HG03460 (cell line): Measurements from ENCODE around the gene IL12B.
"Not testable (repeated sequence)": the region's sequence is repeated elsewhere in the genome, so short reads cannot be mapped to it uniquely, and the experiment has no call there.

Experiments used
- ATAC-seq: cut with Tn5 transposase; IDR thresholded peaks from one replicate; pipeline ENCODE4 v1.9.1; 2021; ENCODE audit not compliant: unreplicated experiment

Gene IL12B

DNA sequence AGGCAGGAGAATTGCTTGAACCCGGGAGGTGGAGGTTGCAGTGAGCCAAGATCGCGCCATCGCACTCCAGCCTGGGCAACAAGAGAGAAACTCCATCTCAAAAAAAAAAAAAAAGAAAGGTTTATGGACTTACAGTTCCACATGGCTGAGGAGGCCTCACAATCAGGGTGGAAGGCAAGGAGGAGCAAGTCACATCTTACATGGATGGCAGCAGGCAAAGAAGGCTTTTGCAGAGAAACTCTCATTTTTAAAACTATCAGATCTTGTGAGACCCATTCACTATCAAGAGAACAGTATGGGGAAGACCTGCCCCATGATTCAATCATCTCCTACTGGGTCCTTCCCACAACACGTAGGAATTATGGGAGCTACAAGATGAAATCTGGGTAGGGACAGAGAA lies 33.0 kb downstream of the IL12B start:
- not testable (repeated sequence) for ATAC-seq

DNA sequence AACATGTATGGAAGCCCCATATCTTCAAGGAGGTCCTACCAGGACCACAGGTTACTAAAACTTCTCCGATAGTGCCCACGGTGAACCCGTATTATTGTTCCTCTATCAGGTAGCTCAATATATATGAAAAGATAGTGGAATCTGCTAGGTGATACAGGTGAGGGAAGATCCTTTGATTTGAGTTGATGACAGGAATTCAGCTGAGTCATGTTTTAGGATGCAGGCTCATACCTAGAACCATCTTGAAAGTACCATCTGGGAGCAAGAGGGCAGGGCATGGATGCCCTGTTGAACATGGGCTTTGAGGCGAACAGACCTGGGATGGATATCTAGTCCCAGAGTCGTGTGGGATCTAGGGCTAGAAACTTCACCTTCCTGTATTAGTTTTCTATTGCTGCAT lies 35.4 kb downstream of the IL12B start:
- no peak for ATAC-seq

DNA sequence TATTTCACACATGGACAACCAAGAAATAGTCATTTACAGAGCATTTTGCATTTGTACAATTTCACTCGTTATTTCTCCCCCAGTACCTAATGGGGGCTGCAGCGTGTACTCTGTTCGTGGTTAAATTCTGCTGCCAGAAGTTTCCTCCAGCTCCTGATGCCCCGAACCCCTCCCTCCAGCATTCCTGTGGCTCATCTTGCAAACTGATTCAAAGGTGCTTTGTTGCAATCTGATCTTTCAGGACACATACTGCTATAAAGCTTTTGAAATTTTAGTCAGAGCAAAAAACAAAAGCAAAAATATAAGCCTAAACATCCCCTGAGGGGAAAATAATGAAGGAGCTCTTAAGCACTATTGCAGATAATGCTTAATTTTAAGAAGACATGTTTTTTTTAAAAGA lies 39.5 kb downstream of the IL12B start:
- no peak for ATAC-seq

DNA sequence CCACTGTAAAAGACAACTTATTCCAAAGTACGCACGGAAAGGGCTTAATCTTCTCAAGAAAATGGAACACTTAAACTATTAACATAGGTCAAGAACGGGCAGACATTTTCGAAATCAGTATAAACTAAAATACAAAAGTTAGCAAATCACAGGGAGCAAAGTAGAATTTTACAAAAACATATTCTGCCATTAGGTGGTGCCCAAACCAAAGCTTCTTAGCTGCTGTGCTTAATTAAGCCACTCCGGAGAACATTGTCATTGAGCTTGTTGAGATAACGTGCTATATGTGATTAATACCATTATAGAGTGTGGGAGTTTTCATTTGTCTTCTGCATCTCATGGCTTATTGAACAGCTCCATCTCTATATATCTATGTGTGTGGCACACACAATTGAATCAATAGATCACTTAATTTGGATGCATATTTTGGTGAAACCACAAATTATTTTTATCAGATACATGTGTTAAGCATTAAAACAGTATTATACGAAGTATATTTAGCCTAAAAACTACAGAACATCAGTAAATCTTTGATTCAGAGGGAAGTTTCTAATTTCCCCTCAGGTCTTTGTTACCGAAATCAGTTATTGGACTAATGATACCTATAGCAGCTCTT lies 43.8 kb downstream of the IL12B start:
- no peak for ATAC-seq

DNA sequence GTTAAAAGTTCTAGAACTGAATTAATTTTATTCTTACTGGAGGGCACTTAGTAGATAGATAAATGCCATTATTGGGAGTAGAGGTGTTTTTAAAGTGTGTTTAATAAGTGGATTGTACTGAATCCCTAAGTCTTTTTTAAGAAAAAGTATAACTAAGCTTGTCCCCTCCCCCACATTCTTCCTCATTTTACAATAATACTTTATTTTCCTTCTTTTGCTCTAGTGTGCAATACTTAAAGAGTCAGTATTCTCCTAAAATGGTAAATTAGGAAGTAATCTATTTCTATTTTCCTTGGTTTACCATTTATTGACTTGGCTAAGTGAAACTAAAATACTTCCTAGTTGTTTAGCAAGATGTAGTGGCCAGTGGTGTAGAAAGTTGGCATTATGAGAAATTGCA lies 55.6 kb downstream of the IL12B start:
- no peak for ATAC-seq

DNA sequence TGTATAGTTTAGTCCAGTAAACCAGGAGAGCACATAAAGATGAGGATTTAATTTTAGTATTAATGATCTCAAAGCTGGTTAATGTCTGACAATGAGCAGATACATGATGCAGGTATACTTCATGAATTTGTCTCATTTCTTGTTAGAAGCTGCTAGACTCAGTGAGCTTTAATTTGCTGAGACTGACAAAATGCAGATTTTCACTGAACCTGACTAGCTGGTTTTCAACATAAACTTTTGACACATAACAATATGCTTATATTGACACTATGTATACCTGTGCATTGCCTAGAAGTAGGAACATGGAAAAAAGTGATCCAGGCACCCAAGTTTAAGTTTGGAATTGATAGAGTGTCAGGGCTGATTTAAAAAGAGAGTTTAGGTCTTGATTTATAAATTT lies 56.4 kb downstream of the IL12B start:
- no peak for ATAC-seq

DNA sequence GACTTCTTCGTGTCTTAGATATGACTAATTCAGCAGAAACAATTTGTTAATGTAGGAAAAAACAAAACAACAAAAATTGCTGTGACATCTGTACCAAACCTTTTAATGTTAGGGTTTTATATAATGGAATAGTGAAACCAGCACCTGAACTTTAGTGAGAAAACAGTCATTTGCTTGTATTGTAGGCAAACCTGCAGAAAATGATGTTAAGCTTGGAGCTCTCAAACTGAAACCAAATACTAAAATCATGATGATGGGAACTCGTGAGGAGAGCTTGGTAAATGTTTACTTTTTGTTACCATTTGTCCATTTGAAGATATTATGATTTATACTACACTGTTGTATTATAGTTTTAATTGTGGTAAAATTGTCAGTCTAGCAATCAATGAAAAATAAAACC lies 60.6 kb downstream of the IL12B start:
- no peak for ATAC-seq

DNA sequence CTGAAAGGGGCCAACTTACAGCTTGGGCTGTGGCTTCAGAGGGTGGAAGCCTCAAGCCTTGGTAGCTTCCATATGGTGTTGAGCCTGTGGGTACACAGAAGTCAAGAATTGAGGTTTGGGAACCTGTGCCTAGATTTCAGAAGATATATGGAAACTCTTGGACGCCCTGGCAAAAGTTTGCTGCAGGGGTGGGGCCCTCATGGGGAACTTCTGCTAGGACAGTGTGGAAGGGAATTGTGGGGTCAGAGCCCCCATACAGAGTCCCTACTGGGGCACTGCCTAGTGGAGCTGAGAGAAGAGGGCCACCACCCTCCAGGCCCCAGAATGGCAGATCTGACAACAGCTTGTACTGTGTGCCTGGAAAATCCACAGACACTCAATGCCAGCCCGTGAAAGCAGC lies 63.5 kb downstream of the IL12B start:
- ATAC-seq: not testable (repeated sequence)
